GM19240 (cell line): ENCODE data around the gene ROBO3.
A peak's percentile ranks its signal among the peaks of the same experiment; 100 is the strongest.

ENCODE experiments used
- DNase-seq: peaks from one replicate; pipeline ENCODE4 v3.0.0; 2011; ENCODE audit warnings: low spot score; ENCODE audit not compliant: insufficient read length

ROBO3 gene

GRCh38 chr11:124875943-124876817 lies 10.9 kb downstream of the ROBO3 start:
- DNase-seq, result peak; percentile 83

- no peak for DNase-seq
Measured at GRCh38 chr11:124876818-124877630, 11.8 kb downstream of the ROBO3 start.

- DNase-seq, result no peak
Measured at GRCh38 chr11:124877631-124877909, 12.3 kb downstream of the ROBO3 start.

GRCh38 chr11:124877910-124878758 lies 12.9 kb downstream of the ROBO3 start:
- no peak for DNase-seq

GRCh38 chr11:124878759-124879492 lies 13.7 kb downstream of the ROBO3 start:
- DNase-seq, result no peak

GRCh38 chr11:124879493-124880289 lies 14.5 kb downstream of the ROBO3 start:
- no peak for DNase-seq

- DNase-seq, result no peak
Measured at GRCh38 chr11:124880290-124880611, 15.0 kb downstream of the ROBO3 start.

- no peak for DNase-seq
Measured at GRCh38 chr11:124880958-124881357, 15.7 kb downstream of the ROBO3 start.

- no peak for DNase-seq
Measured at GRCh38 chr11:124882339-124883071, 17.3 kb downstream of the ROBO3 start.

- no peak for DNase-seq
Measured at GRCh38 chr11:124884340-124884739, 19.1 kb downstream of the ROBO3 start.

GRCh38 chr11:124884869-124885479 lies 19.7 kb downstream of the ROBO3 start:
- no peak for DNase-seq

- DNase-seq, result no peak
Measured at GRCh38 chr11:124886476-124886875, 21.2 kb downstream of the ROBO3 start.

- DNase-seq, result no peak
Measured at GRCh38 chr11:124886978-124887666, 21.9 kb downstream of the ROBO3 start.

- DNase-seq, result no peak
Measured at GRCh38 chr11:124887667-124888013, 22.4 kb downstream of the ROBO3 start.

- no peak for DNase-seq
Measured at GRCh38 chr11:124889191-124890091, 24.2 kb downstream of the ROBO3 start.

GRCh38 chr11:124890151-124890550 lies 24.9 kb downstream of the ROBO3 start:
- no peak for DNase-seq

GRCh38 chr11:124890683-124891372 lies 25.6 kb downstream of the ROBO3 start:
- DNase-seq, result no peak
